HG02973 (cell line): ENCODE measurements around the gene CCL27.
A peak's percentile ranks its signal among the peaks of the same experiment; 100 is the strongest.

Experiments
- ATAC-seq: cut with Tn5 transposase; IDR thresholded peaks from one replicate; pipeline ENCODE4 v1.9.1; 2021; ENCODE audit warnings: moderate library complexity; ENCODE audit not compliant: unreplicated experiment

CCL27 gene

GRCh38 chr9:34628656-34629490 lies 33.6 kb downstream of the CCL27 start, which contains the start of gene ARID3C:
TSS of gene ARID3C (minus strand) at chr9:34629066. CDS start at chr9:34628014, 1,052 bp downstream.
- no peak for ATAC-seq

GRCh38 chr9:34627716-34628655 lies 34.5 kb downstream of the CCL27 start:
- ATAC-seq: no peak

GRCh38 chr9:34625186-34625486 lies 37.3 kb downstream of the CCL27 start:
- no peak for ATAC-seq

GRCh38 chr9:34624475-34625185 lies 37.8 kb downstream of the CCL27 start:
- no peak for ATAC-seq

- ATAC-seq: no peak
These were observed 38.9 kb downstream of the CCL27 start for GRCh38 chr9:34623374-34624235.

GRCh38 chr9:34620061-34620994 lies 42.1 kb downstream of the CCL27 start, which contains the start of gene DCTN3:
TSS of gene DCTN3 (minus strand) at chr9:34620495. CDS start at chr9:34620464, 31 bp downstream.
- peak; percentile 96 for ATAC-seq

GRCh38 chr9:34615132-34615531 lies 47.3 kb downstream of the CCL27 start:
- no peak for ATAC-seq

DNA sequence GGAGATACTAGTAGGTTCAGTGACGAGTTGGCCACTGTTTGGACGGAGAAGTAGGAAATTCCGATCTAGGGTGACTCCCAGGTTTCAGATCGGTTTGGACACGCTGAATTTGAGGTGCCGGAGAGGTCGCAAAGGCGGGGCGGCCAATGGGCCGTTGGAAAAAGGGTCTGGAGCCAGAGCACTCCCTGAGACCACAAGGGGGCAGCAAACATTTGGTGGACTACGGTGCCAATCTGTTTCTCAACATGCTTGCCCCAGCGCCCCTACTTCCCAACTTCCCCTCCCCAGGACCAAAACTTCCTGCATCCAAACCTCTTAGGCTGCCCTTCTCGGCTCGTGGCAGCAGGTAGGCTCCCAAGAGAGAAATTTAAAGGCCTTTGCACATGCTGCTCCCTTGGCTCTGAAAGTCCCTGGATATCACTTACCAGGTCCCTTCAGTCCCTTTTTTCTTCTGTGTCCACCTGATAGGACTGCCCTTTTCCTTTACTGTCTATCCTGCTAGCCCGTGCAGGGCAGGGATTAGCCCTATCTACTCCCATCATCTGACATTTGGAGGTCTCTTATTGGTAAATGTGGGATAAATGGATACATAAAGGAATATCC lies 49.6 kb downstream of the CCL27 start:
- ATAC-seq: no peak
